GM12891 (cell line): ENCODE measurements around the gene TTC28.

Source experiments
- DNase-seq: peaks from one replicate; pipeline ENCODE4 v3.0.0; 2011; ENCODE audit warnings: low spot score; ENCODE audit not compliant: insufficient read length
- FAIRE-seq: peaks from 2 replicates; lab custom pipeline; 2011; peaks lifted over from hg19 to GRCh38; lab: Jason Lieb, UNC
- PAX5 ChIP-seq: IDR thresholded peaks from 2 replicates; pipeline ENCODE4 v1.6.1; 2011; ENCODE audit warnings: low read length, moderate library complexity, mild to moderate bottlenecking; ENCODE audit not compliant: insufficient read depth, severe bottlenecking
- POLR2A ChIP-seq: IDR thresholded peaks from 2 replicates; pipeline ENCODE4 v1.6.1; 2011; ENCODE audit warnings: low read depth, low read length, control low read depth
- POLR2AphosphoS5 ChIP-seq: IDR thresholded peaks from 2 replicates; pipeline ENCODE4 v1.6.1; 2011; ENCODE audit warnings: low read depth, low read length, control low read depth
- POU2F2 ChIP-seq: IDR thresholded peaks from 2 replicates; pipeline ENCODE4 v1.6.1; 2011; ENCODE audit warnings: low read depth, mild to moderate bottlenecking, control low read depth, low read length, moderate library complexity
- SPI1 ChIP-seq: IDR thresholded peaks from 2 replicates; pipeline ENCODE4 v1.6.1; 2011; ENCODE audit warnings: low read depth, low read length, control low read depth
- TAF1 ChIP-seq: IDR thresholded peaks from 2 replicates; pipeline ENCODE4 v1.6.1; 2011; ENCODE audit warnings: low read depth, low read length, control low read depth

Gene TTC28

GRCh38 chr22:28360939-28361338 lies 318.7 kb downstream of the TTC28 start:
- TF ChIP-seq TAF1 (no peak), POLR2A (no peak), POLR2AphosphoS5 (no peak), SPI1 (no peak), PAX5 (no peak), POU2F2 (no peak)
- DNase-seq (no peak), FAIRE-seq (no peak)

- FAIRE-seq (no peak), DNase-seq (no peak)
- TF ChIP-seq TAF1 (no peak), SPI1 (no peak), PAX5 (no peak), POLR2A (no peak), POLR2AphosphoS5 (no peak), POU2F2 (no peak)
Observed at GRCh38 chr22:28358312-28358711, 321.3 kb downstream of the TTC28 start.

GRCh38 chr22:28357193-28357592 lies 322.4 kb downstream of the TTC28 start:
- no peak for FAIRE-seq
- TF ChIP-seq TAF1 (no peak), PAX5 (no peak), POLR2A (no peak), SPI1 (no peak), POLR2AphosphoS5 (no peak)
- no peak for DNase-seq

GRCh38 chr22:28351476-28351875 lies 328.2 kb downstream of the TTC28 start:
- TF ChIP-seq POLR2AphosphoS5, result no peak
- no peak for TF ChIP-seq SPI1
- no peak for TF ChIP-seq TAF1
- TF ChIP-seq POU2F2, result no peak
- TF ChIP-seq PAX5, result no peak
- TF ChIP-seq POLR2A, result no peak
- FAIRE-seq (no peak), DNase-seq (no peak)

GRCh38 chr22:28348613-28349609 lies 330.7 kb downstream of the TTC28 start:
- FAIRE-seq (no peak), DNase-seq (no peak)
- TF ChIP-seq POLR2A, result no peak
- no peak for TF ChIP-seq PAX5
- no peak for TF ChIP-seq POU2F2
- TF ChIP-seq TAF1, result no peak
- no peak for TF ChIP-seq POLR2AphosphoS5
- no peak for TF ChIP-seq SPI1

GRCh38 chr22:28346308-28346707 lies 333.3 kb downstream of the TTC28 start:
- DNase-seq, result no peak
- no peak for FAIRE-seq
- TF ChIP-seq TAF1 (no peak), SPI1 (no peak), POU2F2 (no peak), PAX5 (no peak), POLR2A (no peak), POLR2AphosphoS5 (no peak)

GRCh38 chr22:28344918-28345703 lies 334.5 kb downstream of the TTC28 start:
- FAIRE-seq, result no peak
- no peak for DNase-seq
- TF ChIP-seq POLR2A (no peak), POLR2AphosphoS5 (no peak), TAF1 (no peak), POU2F2 (no peak), SPI1 (no peak), PAX5 (no peak)

- TF ChIP-seq POLR2AphosphoS5 (no peak), TAF1 (no peak), POLR2A (no peak), PAX5 (no peak), POU2F2 (no peak), SPI1 (no peak)
- DNase-seq, result no peak
- FAIRE-seq, result no peak
Observed at GRCh38 chr22:28341001-28341400, 338.6 kb downstream of the TTC28 start.

- no peak for DNase-seq
- no peak for FAIRE-seq
- no peak for TF ChIP-seq POLR2AphosphoS5
- TF ChIP-seq SPI1, result no peak
- TF ChIP-seq POLR2A, result no peak
- TF ChIP-seq PAX5, result no peak
- no peak for TF ChIP-seq TAF1
- TF ChIP-seq POU2F2, result no peak
Observed at GRCh38 chr22:28333088-28333487, 346.6 kb downstream of the TTC28 start.
